ENCODE results near the gene EPHA7.

The EPHA7 gene

GRCh38 chr6:93419304-93420162, at the start of gene EPHA7:
Gene EPHA7 (minus strand): TSS chr6:93419559. CDS start chr6:93419341, 218 bp downstream.
- peak; percentile 76 for DNase-seq (ENCODE audit: insufficient read length, low spot score)
- TF ChIP-seq, protein P1, sequence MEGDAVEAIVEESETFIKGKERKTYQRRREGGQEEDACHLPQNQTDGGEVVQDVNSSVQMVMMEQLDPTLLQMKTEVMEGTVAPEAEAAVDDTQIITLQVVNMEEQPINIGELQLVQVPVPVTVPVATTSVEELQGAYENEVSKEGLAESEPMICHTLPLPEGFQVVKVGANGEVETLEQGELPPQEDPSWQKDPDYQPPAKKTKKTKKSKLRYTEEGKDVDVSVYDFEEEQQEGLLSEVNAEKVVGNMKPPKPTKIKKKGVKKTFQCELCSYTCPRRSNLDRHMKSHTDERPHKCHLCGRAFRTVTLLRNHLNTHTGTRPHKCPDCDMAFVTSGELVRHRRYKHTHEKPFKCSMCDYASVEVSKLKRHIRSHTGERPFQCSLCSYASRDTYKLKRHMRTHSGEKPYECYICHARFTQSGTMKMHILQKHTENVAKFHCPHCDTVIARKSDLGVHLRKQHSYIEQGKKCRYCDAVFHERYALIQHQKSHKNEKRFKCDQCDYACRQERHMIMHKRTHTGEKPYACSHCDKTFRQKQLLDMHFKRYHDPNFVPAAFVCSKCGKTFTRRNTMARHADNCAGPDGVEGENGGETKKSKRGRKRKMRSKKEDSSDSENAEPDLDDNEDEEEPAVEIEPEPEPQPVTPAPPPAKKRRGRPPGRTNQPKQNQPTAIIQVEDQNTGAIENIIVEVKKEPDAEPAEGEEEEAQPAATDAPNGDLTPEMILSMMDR (IDR thresholded peaks at IDR 0.05; ENCODE audit: insufficient read depth, missing control alignments) = no peak
- no peak for FAIRE-seq

GRCh38 chr6:93468291-93468690, 48.9 kb upstream of the EPHA7 start:
- FAIRE-seq = no peak
- TF ChIP-seq, protein P1 (IDR thresholded peaks at IDR 0.05; ENCODE audit: insufficient read depth, missing control alignments) = no peak
- DNase-seq (ENCODE audit: insufficient read length, low spot score) = no peak

DNA sequence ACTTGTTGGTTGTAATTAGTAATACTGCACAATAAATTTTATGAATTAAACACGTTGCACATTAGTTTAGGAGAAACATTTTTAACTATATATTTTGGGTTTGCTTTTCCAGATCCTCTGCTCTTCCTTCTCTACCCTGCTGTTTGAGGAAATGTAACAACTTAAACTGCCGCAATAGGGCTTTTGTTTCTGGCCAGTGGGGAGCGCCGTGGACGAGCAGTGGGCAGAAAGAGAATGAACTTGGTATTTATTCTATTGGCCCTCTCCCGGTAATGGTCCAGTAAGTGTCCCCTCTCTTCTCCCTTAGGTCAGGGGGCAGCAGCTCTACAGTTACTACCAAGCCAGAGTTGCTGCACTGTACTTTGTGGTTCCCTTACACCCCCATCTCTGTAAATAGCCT, 35.2 kb upstream of the EPHA7 start:
- no peak for FAIRE-seq
- no peak for DNase-seq (ENCODE audit: insufficient read length, low spot score)
- TF ChIP-seq, protein P1 (IDR thresholded peaks at IDR 0.05; ENCODE audit: insufficient read depth, missing control alignments) = no peak

DNA sequence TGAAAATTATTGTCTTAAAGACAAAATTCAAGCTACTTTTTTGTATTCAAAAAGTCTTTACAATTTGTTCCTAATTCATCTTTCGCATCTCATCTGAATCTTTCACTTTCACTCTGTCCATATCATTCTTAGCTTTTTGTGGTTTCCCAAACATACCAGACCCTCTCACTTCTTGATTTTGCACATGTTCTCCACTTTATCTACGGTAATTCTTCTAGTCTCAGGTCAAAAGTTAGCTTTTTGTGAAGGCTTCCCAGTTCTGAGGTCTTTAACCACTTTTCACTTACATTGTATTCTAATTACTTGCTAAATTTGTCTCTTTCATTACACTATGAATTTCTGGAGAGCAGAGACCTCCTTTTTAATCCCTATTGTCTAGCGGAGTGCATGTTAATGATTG, 34.6 kb upstream of the EPHA7 start:
- FAIRE-seq = no peak
- DNase-seq (ENCODE audit: insufficient read length, low spot score) = no peak
- TF ChIP-seq, protein P1 (IDR thresholded peaks at IDR 0.05; ENCODE audit: insufficient read depth, missing control alignments) = no peak

GRCh38 chr6:93447874-93448273, 28.5 kb upstream of the EPHA7 start:
- TF ChIP-seq, protein P1 (IDR thresholded peaks at IDR 0.05; ENCODE audit: insufficient read depth, missing control alignments) = peak; percentile 34
- FAIRE-seq (no peak), DNase-seq (ENCODE audit: insufficient read length, low spot score) (no peak)

DNA sequence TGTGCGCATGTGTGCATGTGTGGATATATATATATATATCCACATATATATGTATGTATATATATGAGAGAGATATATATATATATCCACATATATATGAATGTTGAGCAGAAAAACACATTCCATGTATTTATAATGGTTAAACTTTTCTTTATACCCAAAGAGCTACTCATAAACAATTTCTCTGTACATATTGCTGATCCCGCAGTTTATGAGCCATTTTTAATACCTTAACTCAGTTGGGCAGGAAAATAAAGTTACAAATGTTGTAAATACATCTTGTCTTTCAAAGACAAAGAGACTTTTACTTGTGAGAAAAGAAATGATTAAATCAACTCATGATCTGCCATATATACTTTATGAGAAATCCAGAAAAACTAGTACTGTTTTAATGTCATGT, 18.1 kb upstream of the EPHA7 start:
- FAIRE-seq (no peak), DNase-seq (ENCODE audit: insufficient read length, low spot score) (no peak)
- TF ChIP-seq, protein P1 (IDR thresholded peaks at IDR 0.05; ENCODE audit: insufficient read depth, missing control alignments) = no peak

- no peak for DNase-seq (ENCODE audit: insufficient read length, low spot score)
- TF ChIP-seq, protein P1 (IDR thresholded peaks at IDR 0.05; ENCODE audit: insufficient read depth, missing control alignments) = no peak
- no peak for FAIRE-seq
These were observed 14.2 kb upstream of the EPHA7 start for GRCh38 chr6:93433592-93433991.

All from D721Med (cell line).